Embryonic facial prominence (tissue), 1 donor: ENCODE results near the gene IMMP2L.

Source experiments
- DNase-seq: peaks from one replicate; pipeline ENCODE4 v3.0.0-alpha.2; 2016; ENCODE audit errors: extremely low spot score

IMMP2L gene

GRCh38 chr7:111393011-111393754 is 169.1 kb downstream of the IMMP2L start:
- DNase-seq = no peak

- no peak for DNase-seq
Observed at GRCh38 chr7:111392294-111392693, 170.0 kb downstream of the IMMP2L start.

GRCh38 chr7:111390000-111390399 is 172.3 kb downstream of the IMMP2L start:
- no peak for DNase-seq

DNA sequence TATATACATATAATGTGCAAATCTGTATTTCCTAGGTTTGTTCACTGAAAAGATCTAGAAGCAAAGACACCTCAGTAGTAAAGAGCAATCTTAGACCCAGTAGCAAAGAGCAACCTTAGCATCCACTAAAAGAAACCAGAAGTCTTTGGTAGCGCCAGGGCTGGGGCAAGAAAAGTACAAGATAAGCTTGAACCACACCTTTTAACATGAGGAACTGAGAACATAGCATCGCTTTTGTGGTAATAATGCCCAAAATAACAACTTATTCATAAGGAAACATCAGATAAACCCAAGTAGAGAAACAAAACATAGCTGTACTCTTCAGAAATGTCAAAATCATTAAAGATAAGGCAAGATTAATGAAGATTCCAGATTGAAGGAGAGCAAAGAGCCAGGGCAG is 173.4 kb downstream of the IMMP2L start:
- DNase-seq = no peak

- no peak for DNase-seq
Observed at GRCh38 chr7:111388016-111388415, 174.3 kb downstream of the IMMP2L start.

DNA sequence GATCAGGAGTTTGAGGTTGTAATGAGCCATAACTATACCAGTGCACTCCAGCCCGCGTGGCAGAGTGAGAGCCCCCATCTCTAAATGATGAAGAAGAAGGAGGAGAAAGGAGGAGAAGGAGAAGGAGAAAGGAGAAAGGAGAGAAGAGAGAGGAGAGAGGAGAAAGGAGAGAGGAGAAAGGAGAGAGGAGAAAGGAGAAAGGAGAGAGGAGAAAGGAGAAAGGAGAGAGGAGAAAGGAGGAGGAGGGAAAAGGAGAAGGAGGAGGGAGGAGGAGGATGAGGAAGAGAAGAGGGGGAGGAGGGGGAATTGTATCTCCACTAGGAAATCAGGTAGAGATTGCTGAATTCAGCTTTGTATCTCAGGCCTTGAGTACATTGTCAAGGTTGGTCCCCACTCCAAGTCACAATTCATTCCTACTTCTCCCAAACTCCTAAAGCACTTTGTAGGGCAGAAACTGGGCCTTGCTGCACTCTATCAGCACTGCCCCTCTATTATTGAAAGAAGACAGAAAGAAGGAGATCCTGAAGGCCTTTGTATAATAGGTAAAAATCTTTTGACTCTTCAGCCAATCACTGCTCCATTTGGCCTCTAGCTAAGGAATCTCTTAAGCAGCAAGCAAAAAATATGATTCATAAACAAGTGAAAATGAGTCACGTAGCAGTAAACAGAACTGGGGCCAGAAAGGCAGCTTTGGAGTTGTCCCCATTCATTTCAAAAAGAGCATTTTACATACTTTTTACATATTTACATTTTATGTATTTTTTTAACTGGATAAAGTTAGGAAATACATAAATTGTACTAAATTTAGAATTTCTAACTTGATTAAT is 178.0 kb downstream of the IMMP2L start:
- DNase-seq = no peak

DNA sequence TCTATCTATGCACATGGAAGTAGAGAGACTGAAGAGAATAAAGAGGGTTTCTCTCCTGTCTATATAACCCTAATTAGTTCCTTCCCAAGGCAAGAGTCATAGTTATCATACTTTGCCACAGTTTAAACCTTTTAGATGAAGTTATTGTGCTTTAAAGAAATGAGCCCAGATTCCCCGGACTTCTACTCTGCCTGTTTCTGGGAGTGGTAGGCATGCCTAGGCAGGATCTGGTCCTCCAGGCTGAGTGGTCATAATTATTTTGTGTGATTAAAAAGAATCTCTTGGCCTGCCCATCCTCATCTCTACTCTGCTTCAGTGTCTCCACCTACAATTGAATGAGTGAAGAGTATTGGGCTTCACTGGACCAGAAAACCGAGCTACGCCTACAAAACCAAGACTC is 179.2 kb downstream of the IMMP2L start:
- DNase-seq = no peak

DNA sequence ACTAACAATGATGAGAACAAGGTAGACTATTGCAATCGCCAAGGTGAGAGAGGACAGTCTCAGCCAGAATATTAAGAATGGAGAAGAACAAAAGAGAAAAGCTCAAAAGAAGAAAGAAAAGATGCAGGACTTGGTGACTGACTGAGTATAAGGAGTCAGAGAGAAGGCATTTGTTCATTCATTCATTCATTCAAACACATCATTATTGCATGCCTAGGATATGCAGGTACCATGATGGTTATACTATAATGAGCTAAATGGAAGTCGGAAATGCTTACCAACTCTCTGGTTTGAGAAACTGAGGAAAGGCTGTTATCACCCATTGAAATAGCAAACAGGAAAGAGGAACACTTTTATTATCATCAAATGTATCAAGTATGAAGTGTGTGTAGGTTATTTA is 180.7 kb downstream of the IMMP2L start:
- no peak for DNase-seq

DNA sequence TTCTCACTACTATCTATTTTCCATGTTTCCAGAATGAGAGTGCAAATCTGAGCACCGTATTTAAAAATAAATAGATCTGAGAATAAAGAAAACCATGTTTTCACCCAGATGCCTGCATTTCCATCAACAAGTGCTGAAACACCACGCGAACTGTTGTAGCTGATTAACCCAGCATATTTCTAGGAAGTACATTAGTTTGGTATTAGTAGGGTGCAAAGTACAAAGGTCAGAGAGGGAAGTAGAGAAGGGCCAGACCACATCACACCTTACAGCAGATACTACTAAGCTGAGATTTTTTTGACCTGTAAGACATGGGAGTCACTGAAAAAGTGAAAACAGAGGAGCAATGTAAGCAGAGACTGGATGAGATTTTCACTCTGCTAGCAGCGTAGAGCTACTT is 181.3 kb downstream of the IMMP2L start:
- no peak for DNase-seq

DNA sequence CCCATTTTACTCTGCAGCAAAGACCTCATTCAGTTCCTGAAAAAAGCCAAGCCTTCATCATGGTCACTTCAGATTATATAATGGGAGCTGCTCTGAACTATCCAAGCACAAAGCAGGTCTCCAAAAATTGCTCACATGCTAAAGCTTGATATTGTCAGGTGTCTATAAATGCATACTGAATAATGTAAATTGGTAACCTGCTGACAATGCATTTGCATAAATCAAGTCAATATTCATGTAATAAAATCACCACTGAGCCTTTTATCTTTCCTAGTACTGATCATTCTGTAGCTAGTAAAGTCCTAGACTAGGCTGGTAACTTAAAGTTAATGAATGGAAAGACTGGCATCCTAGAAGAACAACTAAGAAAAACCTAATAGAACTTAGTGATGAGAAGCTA is 188.3 kb downstream of the IMMP2L start:
- DNase-seq = no peak

GRCh38 chr7:111371437-111371836 is 190.9 kb downstream of the IMMP2L start:
- DNase-seq = no peak

GRCh38 chr7:111370002-111370401 is 192.3 kb downstream of the IMMP2L start:
- no peak for DNase-seq

GRCh38 chr7:111368381-111369065 is 193.8 kb downstream of the IMMP2L start:
- DNase-seq = no peak

DNA sequence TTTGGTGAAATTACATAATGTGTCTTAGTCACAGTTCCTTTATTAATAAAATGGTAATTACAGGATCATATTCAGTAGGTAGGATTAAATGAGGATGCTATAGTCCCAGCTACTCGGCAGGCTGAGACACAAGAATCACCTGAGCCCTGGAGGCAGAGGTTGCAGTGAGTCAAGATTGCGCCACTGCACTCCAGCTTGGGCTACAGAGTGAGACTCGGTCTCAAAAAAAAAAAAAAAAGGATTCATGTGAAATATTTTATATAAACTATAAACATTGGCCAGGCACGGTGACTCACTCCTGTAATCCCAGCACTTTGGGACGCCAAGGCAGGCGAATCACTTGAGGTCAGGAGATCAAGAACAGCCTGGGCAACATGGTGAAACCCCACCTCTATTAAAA is 197.9 kb downstream of the IMMP2L start:
- DNase-seq = no peak

GRCh38 chr7:111363099-111363498 is 199.2 kb downstream of the IMMP2L start:
- DNase-seq = no peak

DNA sequence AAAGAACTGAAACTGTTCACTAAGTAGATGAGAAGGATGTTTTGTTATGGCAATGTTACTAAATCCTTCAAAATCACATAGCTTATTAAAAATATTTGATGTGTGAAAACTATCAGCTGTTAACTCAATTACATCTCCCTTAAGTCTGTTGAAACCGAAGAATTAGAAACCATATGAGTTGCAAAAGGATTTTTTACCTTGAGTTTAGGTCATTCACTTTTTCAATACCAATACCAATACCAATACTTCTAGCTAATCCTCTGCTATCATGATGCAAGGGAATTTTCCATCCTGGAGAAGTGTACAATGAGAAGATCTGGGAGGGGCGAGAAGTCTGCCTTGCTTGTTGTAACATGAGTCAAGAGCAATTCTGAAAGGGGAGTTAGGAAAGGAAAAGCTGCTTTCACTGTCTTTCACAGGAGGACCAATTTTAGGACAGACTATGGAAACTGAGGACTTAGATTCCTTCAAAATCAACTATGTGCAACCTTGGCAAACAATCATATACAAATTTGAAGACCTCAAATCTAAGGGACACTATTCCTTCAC is 199.7 kb downstream of the IMMP2L start:
- no peak for DNase-seq

GRCh38 chr7:111358915-111359314 is 203.4 kb downstream of the IMMP2L start:
- no peak for DNase-seq

GRCh38 chr7:111357691-111358090 is 204.6 kb downstream of the IMMP2L start:
- no peak for DNase-seq

- no peak for DNase-seq
Observed at GRCh38 chr7:111356941-111357340, 205.4 kb downstream of the IMMP2L start.

GRCh38 chr7:111352319-111352718 is 210.0 kb downstream of the IMMP2L start:
- DNase-seq = no peak

DNA sequence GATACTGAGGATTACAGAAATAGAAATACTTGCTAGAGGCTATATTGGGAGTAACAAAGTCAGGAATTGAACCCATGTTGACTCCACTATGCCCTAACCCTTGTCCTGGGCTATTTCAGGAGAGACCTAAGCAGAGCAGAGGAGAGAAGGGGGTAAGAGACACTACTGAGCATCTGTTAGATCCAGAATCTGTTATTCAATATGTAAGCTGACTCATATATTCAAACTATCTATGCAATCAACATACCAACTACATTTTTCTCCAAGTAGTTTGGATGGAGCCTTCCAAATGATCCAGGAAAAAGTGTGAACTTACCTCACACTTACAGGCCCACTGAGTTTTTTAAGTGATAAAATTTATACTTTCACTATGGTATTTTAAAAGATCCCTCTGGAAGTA is 216.1 kb downstream of the IMMP2L start:
- no peak for DNase-seq

- DNase-seq = no peak
Observed at GRCh38 chr7:111343017-111343416, 219.3 kb downstream of the IMMP2L start.
